ENCODE results near the gene AP4E1.

Gene AP4E1

GRCh38 chr15:50880651-50881114 is 27.8 kb upstream of the AP4E1 start:
- H3F3A ChIP-seq (ENCODE audit: insufficient read depth) = no peaks in the 10 kb centered on the region
- no peaks in the 10 kb centered on the region for H3K79me2 ChIP-seq (ENCODE audit: insufficient read depth, low read length)
- H3K4me2 ChIP-seq (ENCODE audit: low read depth, low read length, poor library complexity, severe bottlenecking) = no peak overlapping the region
- no peaks in the 10 kb centered on the region for H3K36me3 ChIP-seq (ENCODE audit: low read length)
- no peaks in the 10 kb centered on the region for H3K9me3 ChIP-seq (ENCODE audit: insufficient read depth, low read length)
- no peaks in the 10 kb centered on the region for H3K9me2 ChIP-seq (replicated peaks; ENCODE audit: insufficient read depth, low read length)
- H2AFZ ChIP-seq (ENCODE audit: low read depth, low read length, severe bottlenecking) = no peak overlapping the region
- H4K20me1 ChIP-seq (ENCODE audit: low read depth, low read length) = no peaks in the 10 kb centered on the region
- TF ChIP-seq EZH2phosphoT487 (conservative IDR thresholded peaks at IDR 0.05; ENCODE audit: low read length) = no peak
- TF ChIP-seq CTCF (IDR thresholded peaks at IDR 0.05; ENCODE audit: insufficient read depth, low read length, poor library complexity, severe bottlenecking) = no peak
- H3K9ac ChIP-seq (ENCODE audit: low read length) = no peak overlapping the region
- no peak overlapping the region for H3K4me3 ChIP-seq (ENCODE audit: insufficient read depth, low read length, poor library complexity, severe bottlenecking)
- H3K27me3 ChIP-seq (ENCODE audit: low read length) = no peaks in the 10 kb centered on the region
- no peak overlapping the region for H3K27ac ChIP-seq (ENCODE audit: low read depth, low read length)

GRCh38 chr15:50881121-50882048 is 27.1 kb upstream of the AP4E1 start:
- Histone ChIP-seq H2AFZ (ENCODE audit: low read depth, low read length, severe bottlenecking) (no peak overlapping the region), H3K4me3 (ENCODE audit: insufficient read depth, low read length, poor library complexity, severe bottlenecking) (no peak overlapping the region), H3F3A (ENCODE audit: insufficient read depth) (no peaks in the 10 kb centered on the region), H3K9me2 (replicated peaks; ENCODE audit: insufficient read depth, low read length) (no peaks in the 10 kb centered on the region), H3K9me3 (ENCODE audit: insufficient read depth, low read length) (no peaks in the 10 kb centered on the region), H3K79me2 (ENCODE audit: insufficient read depth, low read length) (no peaks in the 10 kb centered on the region), H4K20me1 (ENCODE audit: low read depth, low read length) (no peaks in the 10 kb centered on the region), H3K27ac (ENCODE audit: low read depth, low read length) (no peak overlapping the region), H3K27me3 (ENCODE audit: low read length) (no peaks in the 10 kb centered on the region), H3K4me2 (ENCODE audit: low read depth, low read length, poor library complexity, severe bottlenecking) (no peak overlapping the region), H3K36me3 (ENCODE audit: low read length) (no peaks in the 10 kb centered on the region), H3K9ac (ENCODE audit: low read length) (no peak overlapping the region)
- TF ChIP-seq EZH2phosphoT487 (conservative IDR thresholded peaks at IDR 0.05; ENCODE audit: low read length) = no peak
- TF ChIP-seq CTCF (IDR thresholded peaks at IDR 0.05; ENCODE audit: insufficient read depth, low read length, poor library complexity, severe bottlenecking) = no peak

GRCh38 chr15:50883903-50884302 is 24.6 kb upstream of the AP4E1 start:
- H3K36me3 ChIP-seq (ENCODE audit: low read length) = no peaks in the 10 kb centered on the region
- H3K79me2 ChIP-seq (ENCODE audit: insufficient read depth, low read length) = no peaks in the 10 kb centered on the region
- H3K4me3 ChIP-seq (ENCODE audit: insufficient read depth, low read length, poor library complexity, severe bottlenecking) = no peak overlapping the region
- no peak overlapping the region for H2AFZ ChIP-seq (ENCODE audit: low read depth, low read length, severe bottlenecking)
- no peaks in the 10 kb centered on the region for H3K9me3 ChIP-seq (ENCODE audit: insufficient read depth, low read length)
- no peak for TF ChIP-seq EZH2phosphoT487 (conservative IDR thresholded peaks at IDR 0.05; ENCODE audit: low read length)
- no peak for TF ChIP-seq CTCF (IDR thresholded peaks at IDR 0.05; ENCODE audit: insufficient read depth, low read length, poor library complexity, severe bottlenecking)
- H3K27ac ChIP-seq (ENCODE audit: low read depth, low read length) = no peak overlapping the region
- no peaks in the 10 kb centered on the region for H3K9me2 ChIP-seq (replicated peaks; ENCODE audit: insufficient read depth, low read length)
- H4K20me1 ChIP-seq (ENCODE audit: low read depth, low read length) = no peaks in the 10 kb centered on the region
- H3K9ac ChIP-seq (ENCODE audit: low read length) = no peak overlapping the region
- H3K4me2 ChIP-seq (ENCODE audit: low read depth, low read length, poor library complexity, severe bottlenecking) = no peak overlapping the region
- no peaks in the 10 kb centered on the region for H3F3A ChIP-seq (ENCODE audit: insufficient read depth)
- H3K27me3 ChIP-seq (ENCODE audit: low read length) = no peaks in the 10 kb centered on the region

Measured in SU-DHL-6 (cell line).